Sigmoid colon (tissue), 4 donors: ENCODE results near the gene TRIM2.

Source experiments
- CTCF ChIP-seq, 4 experiments: fragments of 450-650 bp in 3 of 4; fragments of 200-600 bp in 1 of 4; IDR thresholded peaks; one replicate each; pipeline ENCODE4 v1.5.1; 2016 to 2019; ENCODE audit warnings: antibody characterized with exemption in 4 of 4, mild to moderate bottlenecking in 3 of 4, moderate library complexity in 2 of 4
- POLR2A ChIP-seq, 2 donors: fragments of 450-650 bp; IDR thresholded peaks; one replicate each; pipeline ENCODE4 v1.6.1; 2016; ENCODE audit warnings: antibody characterized with exemption in 2 of 2, mild to moderate bottlenecking in 2 of 2, moderate library complexity in 2 of 2
- POLR2AphosphoS5 ChIP-seq, 4 donors: sonication (generic); formaldehyde crosslinking; IDR thresholded peaks; one replicate each; pipeline ENCODE4 v1.6.1; 2017; ENCODE audit warnings: antibody characterized with exemption in 4 of 4

GRCh38 chr4:153155686-153156085 lies 48.6 kb upstream of the TRIM2 start:
- TF ChIP-seq CTCF (IDR thresholded peaks at IDR 0.05) (no peak), POLR2A (IDR thresholded peaks at IDR 0.05) (no peak), POLR2AphosphoS5 (IDR thresholded peaks at IDR 0.05) (no peak)
